Activated naive CD4-positive, alpha-beta T cell treated with anti-CD3 and anti-CD28 coated beads, Interleukin-2, amount 50 U/mL, for 72 hours (primary cell): ENCODE data around the gene ZRANB3. TPM values are rescaled to one million over a fixed set of nuclear protein-coding genes. Genes with fewer than 3 reads are reported as not detected.
"Not testable (repeated sequence)": the region's sequence is repeated elsewhere in the genome, so short reads cannot be mapped to it uniquely, and the experiment has no call there.

Source experiments
- ATAC-seq, 2 donors: fragments of 150-1000 bp; cut with Tn5 transposase; 2 replicates each; pipeline ENCODE4 v1.10.0; 2021; ENCODE audit warnings: mild to moderate bottlenecking in 2 of 2, moderate library complexity in 2 of 2
- DNase-seq, 2 donors: peaks; one replicate each; pipeline ENCODE4 v3.0.0; 2021 to 2022; ENCODE audit warnings: low spot score in 2 of 2
- H3K27ac Mint-ChIP-seq, 2 donors: one replicate each; pipeline ENCODE4 v1.8.0; 2022; ENCODE audit warnings: mild to moderate bottlenecking in 2 of 2, mixed read lengths in 2 of 2
- H3K36me3 Mint-ChIP-seq, 2 donors: one replicate each; pipeline ENCODE4 v1.8.0; 2022; ENCODE audit warnings: mixed read lengths in 2 of 2
- H3K9me3 Mint-ChIP-seq, 2 donors: one replicate each; pipeline ENCODE4 v1.8.0; 2022; ENCODE audit warnings: mixed read lengths in 2 of 2
- total RNA-seq, 2 donors: library from RNA; stranded (reverse); gene quantifications; one replicate each; pipeline ENCODE4 v1.2.3, GENCODE V29; 2022

Gene ZRANB3
- total RNA-seq, 2 donors from 2014 or later, result 13.3 to 37.9 TPM

DNA sequence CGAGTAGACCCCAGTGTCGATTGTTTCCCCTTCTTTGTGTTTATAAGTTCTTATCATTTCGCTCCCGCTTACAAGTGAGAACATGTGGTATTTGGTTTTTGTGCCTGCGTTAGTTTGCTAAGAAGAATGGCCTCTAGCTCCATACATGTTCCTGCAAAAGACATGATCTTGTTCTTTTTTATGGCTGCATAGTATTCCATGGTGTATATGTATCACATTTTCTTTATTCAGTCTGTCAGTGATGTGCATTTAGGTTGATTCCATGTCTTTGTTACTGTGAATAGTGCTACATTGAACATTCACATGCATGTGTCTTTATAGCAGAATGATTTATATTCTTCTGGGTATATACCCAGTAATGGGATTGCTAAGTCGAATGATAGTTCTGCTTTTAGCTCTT lies 95.9 kb downstream of the ZRANB3 start:
- peaks cover 4 to 11% of the 10 kb centered on the region in 2 donors for H3K9me3 Mint-ChIP-seq
- DNase-seq, ATAC-seq, H3K36me3 Mint-ChIP-seq: not testable (repeated sequence)
- H3K27ac Mint-ChIP-seq, result peak overlapping the region in 1 of 2 donors; percentile 9

DNA sequence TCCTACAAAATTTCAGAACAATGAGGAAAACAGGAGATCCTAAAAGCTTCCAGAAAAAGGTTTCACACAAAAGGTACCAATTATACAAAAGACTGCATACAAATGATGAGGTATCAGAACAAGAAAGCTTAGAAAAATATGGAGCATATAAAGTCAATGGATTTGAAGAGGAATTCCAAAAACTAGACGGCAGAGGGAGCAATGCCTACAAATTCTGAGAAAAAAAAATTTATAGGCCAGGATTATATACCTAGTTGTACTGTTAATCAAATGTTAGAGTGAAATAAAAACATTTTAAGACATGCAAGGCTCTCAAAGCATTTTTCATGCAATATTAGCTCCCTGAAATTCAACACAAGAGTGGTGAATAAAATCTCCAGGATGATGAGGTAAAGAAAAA lies 106.2 kb downstream of the ZRANB3 start:
- DNase-seq, result no peak
- no peak for ATAC-seq
- H3K9me3 Mint-ChIP-seq, result peaks cover 16 to 18% of the 10 kb centered on the region in 2 donors
- no peak overlapping the region for H3K27ac Mint-ChIP-seq
- peaks cover 15 to 25% of the 10 kb centered on the region in 2 donors for H3K36me3 Mint-ChIP-seq

DNA sequence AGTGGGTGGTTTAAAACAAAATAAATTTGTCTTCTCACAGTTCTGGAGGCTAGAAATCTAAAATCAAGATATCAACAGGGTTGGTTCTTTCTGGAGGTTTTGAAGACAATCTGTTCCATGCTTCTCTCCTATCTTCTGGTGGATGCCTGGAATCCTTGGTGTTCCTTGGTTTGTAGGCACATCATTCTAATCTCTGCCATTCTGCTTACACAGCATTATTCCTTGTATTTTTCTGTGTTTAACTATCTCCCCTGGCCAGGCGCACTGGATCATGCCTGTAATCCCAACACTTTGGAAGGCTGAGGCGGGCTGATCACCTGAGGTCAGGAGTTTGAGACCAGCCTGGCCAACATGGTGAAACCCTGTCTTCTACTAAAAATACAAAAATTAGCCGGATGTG lies 108.1 kb downstream of the ZRANB3 start:
- ATAC-seq, result no peak
- peaks cover 16 to 22% of the 10 kb centered on the region in 2 donors for H3K9me3 Mint-ChIP-seq
- no peak overlapping the region for H3K27ac Mint-ChIP-seq
- no peak for DNase-seq
- H3K36me3 Mint-ChIP-seq, result peaks cover 15% of the 10 kb centered on the region in 2 donors

DNA sequence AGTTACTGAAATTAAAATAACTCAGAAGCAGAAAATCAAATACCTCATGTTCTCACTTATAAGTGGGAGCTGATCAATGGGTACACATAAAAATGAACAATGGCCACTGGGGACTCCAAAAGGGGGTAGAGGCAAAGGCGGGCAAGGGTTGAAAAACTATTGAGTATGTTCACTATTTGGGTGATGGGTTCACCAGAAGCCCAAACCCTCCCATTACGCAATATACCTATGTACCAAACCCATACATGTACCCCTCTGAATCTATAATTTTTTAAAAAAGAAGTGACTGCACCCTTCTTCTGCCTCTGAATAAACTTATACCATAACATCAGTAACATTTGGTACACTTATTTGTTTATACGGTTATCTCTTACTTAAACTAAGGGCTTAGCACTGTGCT lies 119.4 kb downstream of the ZRANB3 start:
- H3K36me3 Mint-ChIP-seq, result peaks cover 28 to 39% of the 10 kb centered on the region in 2 donors
- no peak for DNase-seq
- H3K9me3 Mint-ChIP-seq, result peaks cover 14 to 18% of the 10 kb centered on the region in 2 donors
- no peak for ATAC-seq
- H3K27ac Mint-ChIP-seq, result no peak overlapping the region

DNA sequence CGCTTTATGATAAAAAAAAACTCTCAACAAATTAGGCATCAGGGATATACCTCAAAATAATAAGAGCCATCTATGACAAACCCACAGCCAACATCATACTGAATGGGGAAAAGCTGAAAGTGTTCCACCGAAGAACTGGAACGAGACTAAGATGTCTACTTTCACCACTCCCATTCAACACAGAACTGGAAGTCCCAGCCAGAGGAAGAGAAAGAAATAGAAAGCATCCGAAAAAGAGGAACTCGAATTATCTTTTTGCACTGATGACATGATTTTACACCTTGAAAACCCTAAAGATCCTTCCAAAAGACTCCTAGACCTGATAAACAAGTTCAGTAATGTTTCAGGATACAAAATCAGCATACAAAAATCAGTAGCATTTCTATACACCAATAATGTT lies 121.6 kb downstream of the ZRANB3 start:
- DNase-seq, result no peak
- Mint-ChIP-seq H3K9me3 (peaks cover 26 to 32% of the 10 kb centered on the region in 2 donors), H3K27ac (no peak overlapping the region), H3K36me3 (peaks cover 37 to 52% of the 10 kb centered on the region in 2 donors)
- no peak for ATAC-seq

DNA sequence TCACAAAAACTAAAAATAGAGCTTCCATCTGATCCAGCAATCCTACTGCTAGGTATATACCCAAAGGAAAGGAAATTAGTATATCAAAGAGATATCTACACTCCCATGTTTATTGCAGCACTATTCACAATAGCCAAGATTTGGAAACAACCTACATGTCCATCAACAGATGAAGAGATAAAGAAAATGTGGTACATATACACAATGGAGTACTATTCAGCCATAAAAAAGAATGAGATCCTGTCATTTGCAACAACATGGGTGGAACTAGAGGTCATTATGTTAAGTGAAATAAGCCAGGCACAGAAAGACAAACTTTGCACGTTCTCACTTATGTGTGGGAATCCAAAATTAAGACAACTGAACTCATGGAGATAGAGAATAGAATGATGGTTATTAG lies 134.8 kb downstream of the ZRANB3 start:
- not testable (repeated sequence) for DNase-seq, ATAC-seq, H3K36me3 Mint-ChIP-seq, H3K27ac Mint-ChIP-seq
- peaks cover 10 to 16% of the 10 kb centered on the region in 2 donors for H3K9me3 Mint-ChIP-seq

DNA sequence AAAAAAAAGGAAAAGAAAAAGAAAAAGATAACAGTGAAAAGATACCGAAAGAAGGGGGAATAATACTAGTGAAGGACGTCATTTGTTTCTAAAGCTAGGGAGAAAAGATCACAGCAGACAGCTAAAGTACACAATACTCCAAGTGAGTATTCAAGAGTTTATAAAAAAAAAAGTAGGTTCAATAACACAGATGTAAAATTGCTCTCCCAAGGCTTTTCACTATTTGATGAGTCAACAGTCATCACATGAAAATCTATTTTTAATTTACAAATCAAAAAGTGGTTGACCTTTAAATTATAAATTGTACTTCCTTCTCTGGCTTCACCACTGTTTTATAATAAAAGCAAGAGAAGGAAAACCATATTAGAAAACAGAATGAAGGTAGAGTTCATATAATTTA lies 144.0 kb downstream of the ZRANB3 start:
- H3K36me3 Mint-ChIP-seq, result peaks cover 31 to 40% of the 10 kb centered on the region in 2 donors
- DNase-seq (no peak), ATAC-seq (no peak)
- H3K9me3 Mint-ChIP-seq, result peaks cover 22 to 29% of the 10 kb centered on the region in 2 donors
- H3K27ac Mint-ChIP-seq, result no peak overlapping the region

DNA sequence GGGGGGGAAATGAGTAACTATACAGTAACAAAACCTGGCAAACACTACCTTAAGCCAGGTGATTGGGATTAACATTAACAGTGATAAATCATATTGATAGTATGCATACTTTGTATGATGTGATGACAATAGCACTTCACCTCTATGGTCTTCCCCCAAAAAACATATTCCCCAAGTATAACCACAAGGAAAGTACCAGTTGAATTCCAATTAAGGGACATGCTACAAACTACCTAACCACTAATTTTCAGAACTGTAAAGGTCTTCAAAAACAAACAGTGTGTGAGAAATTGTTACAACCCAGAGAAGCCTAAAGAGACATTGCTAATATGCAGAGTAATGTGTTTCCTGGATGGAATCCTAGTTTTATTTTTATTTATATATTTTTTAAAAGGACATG lies 152.4 kb downstream of the ZRANB3 start:
- Mint-ChIP-seq H3K9me3 (peaks cover 29 to 36% of the 10 kb centered on the region in 2 donors), H3K36me3 (peaks cover 37 to 38% of the 10 kb centered on the region in 2 donors), H3K27ac (no peak overlapping the region)
- DNase-seq, result no peak
- no peak for ATAC-seq

DNA sequence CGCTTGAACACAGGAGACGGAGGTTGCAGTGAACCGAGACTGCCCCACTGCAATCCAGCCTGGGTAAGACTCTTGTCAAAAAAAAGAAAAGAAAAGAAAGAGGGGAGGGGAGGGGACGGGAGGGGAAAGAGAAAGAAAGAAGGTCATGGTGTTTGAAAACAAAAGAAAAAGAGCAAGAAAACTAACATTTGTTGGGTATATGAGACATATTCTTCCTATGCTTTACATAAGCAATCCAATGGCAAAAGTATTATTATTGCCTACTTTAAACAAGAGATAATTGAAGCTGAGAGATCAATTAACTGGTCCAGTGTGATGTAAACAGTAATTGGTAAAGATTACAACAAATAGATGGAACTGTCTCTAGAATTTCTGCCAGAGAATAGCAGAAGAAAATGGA lies 157.3 kb downstream of the ZRANB3 start:
- H3K9me3 Mint-ChIP-seq, result peaks cover 9 to 16% of the 10 kb centered on the region in 2 donors
- no peak overlapping the region for H3K27ac Mint-ChIP-seq
- DNase-seq (no peak), ATAC-seq (no peak)
- H3K36me3 Mint-ChIP-seq, result peaks cover 6 to 28% of the 10 kb centered on the region in 2 donors

DNA sequence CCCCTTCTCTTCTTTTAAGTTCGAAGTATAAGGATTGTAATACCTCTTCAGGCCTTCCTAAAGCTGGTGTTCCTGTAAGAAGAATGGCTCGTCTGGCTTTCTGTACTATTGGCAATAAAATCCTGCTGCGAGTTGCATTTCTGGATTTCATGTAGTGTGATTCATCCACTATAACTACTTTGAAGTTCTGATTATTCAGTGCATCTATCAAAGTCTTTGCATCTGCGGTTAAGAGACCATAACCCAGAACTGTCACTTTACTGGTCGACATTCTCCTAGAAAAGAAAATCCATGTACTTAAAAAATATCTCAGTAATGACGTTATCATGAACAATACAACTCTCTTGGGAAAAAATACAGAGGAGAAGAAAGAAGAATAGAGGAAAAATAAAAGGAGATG lies 181.1 kb downstream of the ZRANB3 start:
- H3K9me3 Mint-ChIP-seq, result peaks cover 13 to 14% of the 10 kb centered on the region in 2 donors
- DNase-seq (no peak), ATAC-seq (no peak)
- H3K36me3 Mint-ChIP-seq, result peaks cover 14 to 27% of the 10 kb centered on the region in 2 donors
- H3K27ac Mint-ChIP-seq, result no peak overlapping the region

DNA sequence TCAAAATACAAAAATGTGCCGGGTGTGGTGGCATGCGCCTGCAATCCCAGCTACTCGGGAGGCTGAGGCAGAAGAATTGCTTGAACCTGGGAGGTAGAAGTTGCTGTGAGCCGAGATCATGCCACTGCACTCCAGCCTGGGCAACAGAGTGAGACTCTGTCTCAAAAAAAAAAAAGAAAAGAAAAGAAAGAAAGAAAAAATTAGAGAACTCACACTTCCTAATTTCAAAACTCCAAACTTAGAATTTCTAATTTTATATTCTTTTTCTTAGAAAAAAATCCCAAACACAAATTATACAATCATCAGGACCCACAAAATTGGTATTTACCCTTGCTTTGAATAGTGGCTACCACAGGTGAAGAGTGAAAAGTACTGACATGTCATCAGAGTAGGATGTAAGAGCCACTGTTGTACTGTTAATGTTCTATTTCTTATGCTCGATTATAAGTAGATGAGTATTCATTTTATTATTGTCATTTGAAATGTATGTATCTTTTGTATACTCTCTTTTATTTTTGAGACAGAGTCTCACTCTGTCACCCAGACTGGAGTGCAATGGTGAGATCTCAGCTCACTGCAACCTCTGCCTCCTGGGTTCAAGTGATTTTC lies 182.8 kb downstream of the ZRANB3 start:
- H3K36me3 Mint-ChIP-seq, result peaks cover 14 to 27% of the 10 kb centered on the region in 2 donors
- peaks cover 13 to 14% of the 10 kb centered on the region in 2 donors for H3K9me3 Mint-ChIP-seq
- ATAC-seq, H3K27ac Mint-ChIP-seq, DNase-seq: not testable (repeated sequence)

DNA sequence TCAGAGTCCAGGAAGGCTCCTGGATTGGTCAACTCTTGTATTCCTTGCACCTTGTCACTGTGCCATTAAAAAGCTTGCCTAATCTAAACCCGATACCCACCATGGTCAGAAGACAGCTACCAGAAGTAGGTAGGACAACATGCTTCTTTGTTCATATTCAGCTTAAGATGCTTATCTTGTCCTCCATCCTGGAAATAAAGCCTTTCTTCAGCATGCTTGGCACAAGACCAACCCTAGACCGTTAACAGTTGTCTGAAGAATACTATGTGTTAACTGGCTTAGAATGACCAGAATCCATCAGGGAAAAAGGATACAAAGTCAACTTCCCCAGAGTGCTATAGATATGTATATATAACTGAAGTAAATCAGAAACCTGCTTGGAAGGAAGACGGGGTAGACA lies 193.9 kb downstream of the ZRANB3 start:
- DNase-seq (no peak), ATAC-seq (no peak)
- Mint-ChIP-seq H3K36me3 (peaks cover 23 to 25% of the 10 kb centered on the region in 2 donors), H3K27ac (no peak overlapping the region), H3K9me3 (peaks cover 6 to 11% of the 10 kb centered on the region in 2 donors)

DNA sequence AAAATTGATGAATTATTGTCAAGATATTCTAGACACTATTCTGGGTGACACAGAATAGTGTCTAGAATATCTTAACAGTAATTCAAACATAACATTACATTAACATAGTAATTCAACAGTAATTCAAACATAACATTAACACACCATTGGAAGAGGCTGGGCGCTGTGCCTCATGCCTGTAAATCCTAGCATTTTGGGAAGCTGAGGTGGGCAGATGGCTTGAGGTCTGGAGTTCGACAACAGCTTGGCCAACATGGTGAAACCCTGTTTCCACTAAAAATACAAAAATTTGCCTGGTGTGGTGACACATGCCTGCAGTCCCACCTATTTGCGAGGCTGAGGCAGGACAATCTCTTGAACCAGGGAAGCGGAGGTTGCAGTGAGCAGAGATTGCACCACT lies 195.8 kb downstream of the ZRANB3 start:
- DNase-seq, result no peak
- peaks cover 16 to 19% of the 10 kb centered on the region in 2 donors for H3K9me3 Mint-ChIP-seq
- no peak overlapping the region for H3K27ac Mint-ChIP-seq
- ATAC-seq, result no peak
- peaks cover 27 to 28% of the 10 kb centered on the region in 2 donors for H3K36me3 Mint-ChIP-seq

DNA sequence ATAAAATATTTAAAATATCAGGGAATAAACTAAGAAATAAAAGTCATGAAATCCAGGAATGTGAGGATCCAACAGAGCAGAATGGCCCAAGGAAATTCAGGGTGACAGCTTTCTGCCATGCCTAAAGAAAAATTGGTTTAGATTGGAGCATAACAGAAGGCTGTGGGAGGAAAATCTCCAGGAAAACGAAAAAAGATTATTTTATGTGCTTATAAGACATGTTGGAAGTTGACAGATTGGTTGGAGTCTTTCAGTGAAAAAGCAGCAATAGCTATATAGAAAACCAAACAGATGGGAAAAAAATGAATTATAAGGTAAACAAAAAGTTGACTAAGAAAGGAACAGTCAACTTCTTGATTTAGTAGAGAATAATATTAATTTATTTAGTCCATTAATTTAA lies 203.9 kb downstream of the ZRANB3 start:
- DNase-seq, result no peak
- Mint-ChIP-seq H3K36me3 (peaks cover 19 to 28% of the 10 kb centered on the region in 2 donors), H3K9me3 (peaks cover 25 to 31% of the 10 kb centered on the region in 2 donors), H3K27ac (no peak overlapping the region)
- no peak for ATAC-seq

DNA sequence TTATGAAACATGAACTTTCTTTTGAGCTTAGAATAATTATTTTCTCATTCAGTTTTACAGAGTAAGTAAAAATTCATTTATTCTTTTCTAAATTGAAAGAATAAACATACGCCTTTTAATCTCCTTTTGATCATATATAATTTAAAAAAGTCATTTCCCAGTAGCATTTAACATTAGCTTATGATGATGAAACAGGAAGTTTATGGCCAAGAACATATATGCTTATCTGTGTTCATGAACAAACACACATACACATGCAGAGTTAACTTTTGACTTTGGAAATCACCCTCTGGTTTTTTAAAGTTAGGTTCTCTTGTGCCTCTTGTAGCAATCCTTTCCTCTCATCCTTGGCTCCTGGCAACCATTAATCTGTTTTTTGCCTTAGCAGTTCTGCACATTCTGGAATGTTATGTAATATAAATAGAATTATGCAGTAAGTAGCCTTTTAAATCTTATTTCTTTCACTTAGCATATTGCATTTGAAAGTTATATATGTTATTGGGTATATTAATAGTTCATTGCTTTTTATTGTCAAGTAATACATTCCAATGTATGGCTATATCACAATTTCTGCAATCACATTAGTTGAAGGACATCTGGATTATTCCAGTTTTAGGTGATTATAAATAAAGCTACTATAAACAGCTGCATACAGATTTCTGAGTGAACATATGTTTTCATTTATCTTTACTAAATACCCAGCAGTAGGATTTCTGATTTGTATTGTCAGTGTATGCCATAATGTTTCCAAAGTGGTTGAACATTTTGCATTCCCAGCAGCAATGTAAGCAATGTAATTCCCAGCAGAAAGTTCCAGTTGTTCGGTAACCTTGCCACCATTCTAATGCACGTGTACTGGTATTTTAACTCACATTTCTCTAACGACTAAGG lies 210.3 kb downstream of the ZRANB3 start:
- no peaks in the 10 kb centered on the region for H3K36me3 Mint-ChIP-seq
- no peak overlapping the region for H3K27ac Mint-ChIP-seq
- peaks cover 2 to 4% of the 10 kb centered on the region in 2 donors for H3K9me3 Mint-ChIP-seq
- ATAC-seq (no peak), DNase-seq (no peak)

DNA sequence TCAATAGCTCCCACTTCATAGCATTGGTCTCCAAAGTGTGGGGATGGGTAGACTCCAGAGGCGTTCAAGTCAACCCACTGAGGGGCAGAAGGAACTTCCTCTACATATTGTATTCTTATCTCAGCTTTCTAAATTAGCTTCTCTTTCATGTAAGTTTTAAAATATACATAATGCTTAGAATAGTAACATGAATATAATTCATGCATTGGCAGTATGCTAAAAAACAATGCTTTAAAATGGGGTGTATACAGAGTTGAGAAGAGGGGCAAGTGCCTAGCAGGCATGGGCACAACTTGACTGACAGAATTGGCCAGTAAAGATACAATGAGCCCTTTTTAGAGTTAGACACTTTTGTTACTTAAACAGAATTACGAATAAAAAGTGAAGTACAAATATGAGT lies 212.2 kb downstream of the ZRANB3 start:
- H3K27ac Mint-ChIP-seq, result no peak overlapping the region
- DNase-seq (no peak), ATAC-seq (no peak)
- no peaks in the 10 kb centered on the region for H3K36me3 Mint-ChIP-seq
- H3K9me3 Mint-ChIP-seq, result peaks cover 0 to 4% of the 10 kb centered on the region in 2 donors

DNA sequence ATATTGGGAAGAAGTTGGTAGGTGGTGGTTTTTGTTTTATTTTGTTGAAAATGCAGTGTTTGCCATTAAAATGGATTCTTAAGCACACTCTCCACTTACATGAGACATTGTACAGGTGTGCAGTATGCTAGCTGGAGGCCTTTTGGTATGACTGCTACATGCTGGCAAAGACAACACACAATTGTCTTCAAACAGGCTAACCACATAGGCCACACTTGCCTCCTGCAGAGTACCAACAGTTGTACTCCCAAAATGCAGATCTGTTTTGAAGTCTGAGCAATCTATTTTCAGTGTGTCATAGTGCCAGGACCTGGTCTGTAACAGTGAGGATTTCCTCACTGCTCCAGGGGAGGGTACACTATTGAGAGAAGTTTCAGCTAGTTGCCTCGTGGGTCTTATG lies 213.6 kb downstream of the ZRANB3 start:
- Mint-ChIP-seq H3K36me3 (no peaks in the 10 kb centered on the region), H3K27ac (no peak overlapping the region), H3K9me3 (no peaks in the 10 kb centered on the region)
- no peak for DNase-seq
- ATAC-seq, result no peak
